Measurements from ENCODE around the gene BRPF3. TPM values are rescaled to one million over a fixed set of nuclear protein-coding genes. Genes with fewer than 3 reads are reported as not detected.

BRPF3 gene
- total and polyA plus RNA-seq, 9 of the 15 experiments (the other 6 are each of a cell fraction or from before 2014, with no cell fraction given): 2.2 to 19.3 (median 8.0) TPM

DNA sequence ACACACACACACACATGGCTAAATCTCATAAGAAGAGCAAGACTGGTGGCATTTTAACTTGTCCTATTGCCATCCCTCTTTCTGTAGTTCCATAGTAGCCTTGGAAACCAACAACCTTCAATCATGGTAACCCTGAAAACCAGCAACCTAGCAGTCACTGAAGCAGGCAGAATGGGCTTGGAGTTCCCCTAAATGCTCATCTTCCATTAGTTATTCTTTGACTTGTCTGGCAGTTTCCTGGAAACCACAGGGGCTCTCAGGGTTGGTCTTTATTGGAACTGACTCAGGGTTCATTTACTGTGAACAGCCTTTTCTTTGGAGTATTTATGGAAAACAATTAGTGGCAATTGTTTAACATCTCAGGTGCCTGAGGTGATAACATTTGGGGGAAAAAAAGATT is 19.4 kb upstream of the BRPF3 start (continued):
- TF ChIP-seq POLR2AphosphoS5 (IDR thresholded peaks at IDR 0.05; ENCODE audit: control insufficient read depth, insufficient read depth, low read depth, low read length) (no peak), ZBED1 (IDR thresholded peaks at IDR 0.05) (no peak), NFXL1 (CRISPR knock-in tag; IDR thresholded peaks at IDR 0.05) (no peak), CBFA2T3 (IDR thresholded peaks at IDR 0.05) (no peak), ZNF384 (IDR thresholded peaks at IDR 0.05; ENCODE audit: low read depth, low read length) (no peak), NFE2L1 (tag; IDR thresholded peaks at IDR 0.05; ENCODE audit: borderline replicate concordance, low read depth) (no peak), TCF7L2 (IDR thresholded peaks at IDR 0.05; ENCODE audit: low read depth, low read length) (no peak), HOMEZ (CRISPR knock-in tag; IDR thresholded peaks at IDR 0.05) (no peak), MEF2D (tag; conservative IDR thresholded peaks at IDR 0.05; ENCODE audit: low read depth) (no peak), L3MBTL2 (IDR thresholded peaks at IDR 0.05) (no peak), TAF15 (IDR thresholded peaks at IDR 0.05; ENCODE audit: low read depth, low read length) (no peak)
- TF ChIP-seq, protein P1, sequence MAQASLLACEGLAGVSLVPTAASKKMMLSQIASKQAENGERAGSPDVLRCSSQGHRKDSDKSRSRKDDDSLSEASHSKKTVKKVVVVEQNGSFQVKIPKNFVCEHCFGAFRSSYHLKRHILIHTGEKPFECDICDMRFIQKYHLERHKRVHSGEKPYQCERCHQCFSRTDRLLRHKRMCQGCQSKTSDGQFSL (CRISPR knock-in tag; IDR thresholded peaks at IDR 0.05): no peak
- TF ChIP-seq, protein P1 (tag; IDR thresholded peaks at IDR 0.05): no peak
- TF ChIP-seq, protein P2, sequence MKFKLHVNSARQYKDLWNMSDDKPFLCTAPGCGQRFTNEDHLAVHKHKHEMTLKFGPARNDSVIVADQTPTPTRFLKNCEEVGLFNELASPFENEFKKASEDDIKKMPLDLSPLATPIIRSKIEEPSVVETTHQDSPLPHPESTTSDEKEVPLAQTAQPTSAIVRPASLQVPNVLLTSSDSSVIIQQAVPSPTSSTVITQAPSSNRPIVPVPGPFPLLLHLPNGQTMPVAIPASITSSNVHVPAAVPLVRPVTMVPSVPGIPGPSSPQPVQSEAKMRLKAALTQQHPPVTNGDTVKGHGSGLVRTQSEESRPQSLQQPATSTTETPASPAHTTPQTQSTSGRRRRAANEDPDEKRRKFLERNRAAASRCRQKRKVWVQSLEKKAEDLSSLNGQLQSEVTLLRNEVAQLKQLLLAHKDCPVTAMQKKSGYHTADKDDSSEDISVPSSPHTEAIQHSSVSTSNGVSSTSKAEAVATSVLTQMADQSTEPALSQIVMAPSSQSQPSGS (CRISPR knock-in tag; IDR thresholded peaks at IDR 0.05): no peak
